ENCODE results near the gene RUBCN.
"Not testable (repeated sequence)": the region's sequence is repeated elsewhere in the genome, so short reads cannot be mapped to it uniquely, and the experiment has no call there.

RUBCN gene

DNA sequence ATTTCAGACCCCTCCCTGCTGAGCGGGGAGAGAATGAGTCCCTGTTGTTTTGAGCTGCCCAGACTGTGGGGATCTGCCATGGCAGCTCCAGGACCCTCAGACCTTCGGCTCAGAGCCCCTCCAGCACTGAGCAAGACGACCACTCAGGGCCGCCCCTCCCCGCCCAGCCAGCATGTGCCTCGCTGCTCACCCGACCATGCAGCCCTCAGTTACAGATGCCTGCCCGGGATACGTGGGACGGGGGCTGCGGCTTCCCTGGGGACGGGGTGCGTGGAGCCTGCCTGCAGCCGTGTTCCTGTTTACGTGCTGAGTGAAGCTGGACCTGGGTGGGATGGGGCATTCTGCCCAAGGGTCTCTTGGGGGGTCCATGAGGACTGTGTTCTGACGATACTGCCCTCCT is 77.0 kb downstream of the RUBCN start:
- DNase-seq: not testable (repeated sequence)

DNA sequence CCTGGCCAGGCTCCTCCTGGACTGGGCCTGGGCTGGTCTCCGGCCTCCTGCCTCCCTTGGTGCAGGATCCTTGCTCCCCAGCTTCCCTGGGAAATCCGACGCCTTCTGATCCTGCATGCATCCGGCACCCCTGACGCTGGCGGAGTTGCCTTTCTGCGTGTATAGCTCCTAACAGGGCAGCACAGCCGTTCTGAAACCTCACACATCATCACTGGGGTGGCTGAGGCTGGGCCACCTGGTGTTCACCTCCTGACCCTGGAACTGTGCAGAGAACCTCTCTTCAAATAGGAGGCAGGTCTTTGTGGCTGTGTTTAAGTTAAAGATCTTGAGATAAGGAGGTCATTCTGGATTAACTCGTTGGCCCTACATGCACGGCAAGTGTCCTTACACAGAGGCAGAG is 77.6 kb downstream of the RUBCN start:
- not testable (repeated sequence) for DNase-seq

DNA sequence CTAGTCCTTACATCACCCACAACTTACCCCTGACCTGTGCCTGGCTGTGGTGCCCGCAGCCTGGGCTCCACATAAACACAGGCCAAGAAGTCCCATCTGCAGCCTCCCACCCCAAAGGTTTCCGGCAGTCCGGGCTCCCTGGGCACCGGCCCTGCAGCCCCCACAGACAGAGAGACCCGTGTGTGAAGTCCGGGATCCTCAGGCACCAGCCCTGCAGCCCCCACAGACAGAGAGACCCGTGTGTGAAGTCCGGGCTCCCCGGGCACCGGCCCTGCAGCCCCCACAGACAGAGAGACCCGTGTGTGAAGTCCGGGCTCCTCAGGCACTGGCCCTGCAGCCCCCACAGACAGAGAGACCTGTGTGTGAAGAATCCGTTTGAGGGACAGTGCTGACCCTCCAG is 78.0 kb downstream of the RUBCN start:
- DNase-seq: not testable (repeated sequence)

DNA sequence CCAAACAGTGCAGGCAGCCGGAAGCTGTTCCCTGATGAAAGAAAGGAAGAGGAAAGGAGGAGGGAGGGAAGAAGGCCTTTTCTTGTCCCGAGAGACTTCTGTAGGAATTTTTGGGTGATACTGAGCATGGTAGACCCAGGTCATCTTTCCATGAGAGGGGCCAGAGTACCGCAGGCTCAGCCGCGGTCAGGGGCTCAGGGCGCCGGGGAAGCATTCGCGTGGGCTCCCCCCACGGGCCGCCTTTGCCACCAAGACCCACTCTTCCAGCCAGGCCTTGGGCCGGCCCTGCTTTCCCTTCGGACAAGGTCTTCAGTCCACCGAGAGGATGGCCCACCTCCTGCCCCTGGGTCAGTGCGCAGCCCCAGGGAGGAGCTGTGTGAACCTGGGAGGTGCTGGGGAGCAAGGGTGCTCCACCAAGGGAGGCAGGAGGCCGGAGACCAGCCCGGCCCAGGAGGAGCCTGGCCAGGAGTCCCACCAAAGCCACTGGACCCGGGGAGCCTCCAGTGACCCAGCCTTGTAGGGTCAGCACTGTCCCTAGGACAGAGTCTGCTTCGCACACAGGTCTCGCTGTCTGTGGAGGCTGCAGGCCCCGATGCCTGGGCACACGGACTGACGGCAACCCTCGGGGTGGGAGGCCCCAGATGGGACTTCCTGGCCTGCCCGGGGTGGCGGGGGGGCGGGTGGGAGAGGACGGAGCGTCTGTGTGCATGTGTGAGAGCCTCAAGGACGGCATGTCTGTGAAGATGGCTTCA is 79.0 kb downstream of the RUBCN start:
- DNase-seq: not testable (repeated sequence)

DNA sequence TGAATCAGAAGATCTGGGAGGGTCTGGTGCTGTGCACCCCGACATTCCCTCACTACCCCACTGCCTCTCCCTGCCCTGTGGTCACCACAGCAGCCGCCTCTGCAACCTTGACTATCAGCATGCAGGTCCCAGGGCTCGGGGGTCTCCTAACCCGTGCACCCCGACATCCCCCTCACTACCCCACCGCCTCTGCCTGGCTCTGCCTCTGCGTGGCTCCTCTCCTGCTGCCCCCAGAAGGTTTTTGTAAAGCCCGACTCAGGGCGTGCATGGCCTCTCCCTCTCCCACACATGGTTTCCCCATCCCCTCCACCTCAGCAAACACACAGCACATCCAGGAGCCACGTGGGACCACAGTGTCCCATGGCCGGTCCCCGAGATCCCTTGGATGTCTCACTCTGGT is 79.7 kb downstream of the RUBCN start:
- DNase-seq: not testable (repeated sequence)

DNA sequence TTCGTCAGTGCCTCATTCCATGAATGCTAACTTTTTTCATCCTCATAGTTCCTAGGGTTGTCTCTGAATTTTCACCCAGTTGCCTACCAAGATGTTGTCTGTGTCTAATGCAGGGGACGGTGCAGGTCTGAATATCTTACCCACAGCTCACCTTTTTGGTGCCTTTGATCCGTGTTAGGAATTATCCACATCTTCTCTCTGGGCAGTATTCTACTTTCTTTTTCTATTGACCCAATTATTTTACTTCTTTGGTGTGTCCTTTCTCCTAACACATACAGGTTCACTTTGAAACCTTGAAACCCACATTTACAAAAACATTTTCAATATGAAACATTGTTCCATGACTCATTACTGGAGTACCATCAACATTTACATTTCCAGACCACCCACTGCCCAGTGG is 80.6 kb downstream of the RUBCN start:
- not testable (repeated sequence) for DNase-seq

DNA sequence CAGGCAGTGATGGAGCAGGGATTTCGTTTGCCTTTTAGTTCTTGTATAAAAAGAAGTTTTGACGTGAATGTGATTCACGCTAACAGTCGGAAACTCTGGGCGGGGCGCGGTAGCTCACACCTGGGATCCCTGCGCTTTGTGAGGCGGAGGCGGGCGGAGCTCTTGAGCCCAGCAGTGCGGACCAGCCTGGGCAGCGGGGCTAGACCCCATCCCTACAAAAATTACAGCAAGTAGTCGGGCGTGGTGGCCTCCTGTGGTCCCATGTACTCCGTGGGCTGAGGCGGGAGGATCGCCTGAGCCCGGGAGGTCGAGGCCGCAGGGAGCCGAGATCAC is 81.7 kb downstream of the RUBCN start:
- not testable (repeated sequence) for DNase-seq

DNA sequence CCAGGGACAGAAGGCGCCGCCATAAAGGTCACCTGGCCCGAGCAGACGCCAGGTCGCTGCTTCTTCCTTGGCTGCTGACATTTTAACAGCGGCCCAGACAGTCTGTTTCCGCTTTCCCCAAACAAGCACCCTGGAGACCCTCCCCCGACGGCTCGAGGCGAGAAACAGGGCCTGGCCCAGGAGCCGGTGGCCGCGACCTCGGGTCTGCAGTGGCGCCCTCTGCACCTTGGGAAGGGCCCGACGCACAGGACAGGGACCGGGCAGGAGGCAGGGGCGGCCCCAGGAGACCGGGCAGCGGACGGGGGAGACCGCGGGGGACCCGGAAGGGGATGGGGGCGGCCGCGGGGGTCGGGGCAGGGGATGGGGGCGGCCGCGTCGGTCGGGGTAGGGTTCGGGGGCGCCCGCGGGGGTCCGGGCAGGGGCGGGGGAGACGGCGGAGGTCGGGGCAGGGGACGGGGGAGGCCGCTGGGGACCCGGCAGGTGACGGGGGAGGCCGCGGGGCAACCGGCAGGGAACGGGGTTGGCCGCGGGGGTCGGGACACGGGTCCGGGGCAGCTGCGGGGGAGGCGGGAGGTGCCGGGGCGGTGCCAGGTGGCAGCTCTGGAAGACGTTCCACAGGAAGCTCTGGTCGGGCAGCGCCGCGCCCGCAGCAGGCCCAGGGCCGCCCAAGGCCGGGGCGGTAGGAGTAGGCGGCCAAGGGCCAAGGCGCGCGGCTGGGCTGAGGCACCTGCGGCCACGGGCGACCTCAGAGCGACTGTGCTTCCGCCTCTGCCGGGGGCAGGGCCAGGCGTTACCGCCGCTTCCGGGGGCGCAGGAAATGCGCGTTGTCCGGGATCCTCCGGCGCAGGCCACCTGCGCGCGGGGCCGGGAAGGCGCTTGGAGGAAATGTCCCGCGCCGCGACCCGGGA is 82.4 kb downstream of the RUBCN start:
- not testable (repeated sequence) for DNase-seq

DNA sequence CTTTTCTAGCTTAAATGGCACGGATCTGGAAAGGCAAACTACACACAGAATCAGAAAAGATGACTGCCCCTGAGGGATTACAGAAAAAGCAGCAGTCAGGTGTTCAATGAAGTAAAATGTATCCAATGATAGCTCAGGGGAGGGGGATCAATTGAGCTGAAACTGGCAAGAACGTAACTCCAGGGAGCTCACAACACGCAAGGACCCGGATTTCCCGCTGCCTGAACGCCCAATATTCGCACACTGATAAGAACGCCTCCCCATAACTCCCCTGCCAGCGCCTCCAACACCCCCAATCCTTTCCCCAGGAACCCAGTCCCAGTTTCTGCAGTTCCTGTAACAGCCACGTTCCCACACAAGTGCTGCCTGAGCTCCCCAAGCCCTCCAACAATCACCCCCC is 83.8 kb downstream of the RUBCN start:
- not testable (repeated sequence) for DNase-seq

DNA sequence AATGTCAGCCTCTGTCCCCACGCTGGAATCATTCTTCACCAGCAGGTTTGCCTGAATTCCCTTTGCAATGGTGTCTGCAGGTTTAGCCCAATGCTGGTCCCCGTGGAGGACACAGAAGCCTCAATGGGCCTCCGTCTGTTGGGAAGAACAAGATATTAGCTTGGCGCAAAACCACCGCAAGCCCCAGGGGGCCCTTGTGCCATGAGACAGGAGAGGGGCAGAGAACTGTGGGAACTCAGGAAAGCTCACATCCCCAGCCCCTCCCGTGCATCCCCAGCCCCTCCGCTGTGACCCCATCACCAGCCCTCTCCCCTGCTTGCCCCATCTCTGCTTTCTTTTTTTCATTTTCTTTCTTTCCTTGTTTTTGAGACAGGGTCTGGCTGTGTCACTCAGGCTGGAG is 89.1 kb downstream of the RUBCN start:
- DNase-seq: not testable (repeated sequence)

DNA sequence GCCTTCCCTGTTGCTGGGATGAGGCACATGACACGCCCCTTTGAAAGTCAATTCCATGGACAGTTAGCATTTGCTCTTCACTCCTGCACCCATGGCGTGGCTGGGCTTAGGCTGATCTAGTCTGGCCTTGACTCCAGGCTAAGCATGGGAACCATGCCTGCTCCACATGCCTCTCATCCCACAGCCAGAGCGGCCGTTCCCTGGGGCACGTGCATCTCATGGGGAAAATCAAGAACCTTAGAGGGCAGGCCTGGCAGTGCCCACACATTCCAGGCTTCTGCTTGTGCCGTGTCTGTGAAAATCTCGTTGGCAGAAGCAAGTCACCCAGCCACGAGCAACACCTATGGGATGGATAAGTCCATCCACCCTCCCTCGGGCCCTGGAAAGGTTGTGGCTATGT is 89.5 kb downstream of the RUBCN start:
- not testable (repeated sequence) for DNase-seq

DNA sequence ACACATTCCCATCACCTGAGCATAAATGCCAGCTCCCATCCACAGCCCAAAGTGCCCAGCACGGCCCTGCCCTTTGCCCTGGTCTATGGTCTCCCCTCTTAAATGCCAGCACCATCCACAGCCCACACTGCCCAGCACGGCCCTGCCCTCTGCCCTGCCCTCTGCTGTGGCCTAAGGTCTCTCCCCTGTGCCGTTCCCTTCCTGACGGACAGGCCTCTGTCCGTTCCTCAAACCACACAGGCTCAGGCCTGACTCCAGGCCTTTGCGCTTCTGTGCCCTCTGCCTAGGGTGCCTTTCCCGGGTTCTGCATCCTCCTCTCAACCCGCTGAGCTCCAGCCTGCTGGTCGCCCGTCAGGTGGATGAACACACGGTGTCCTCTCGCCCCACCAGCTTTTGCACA is 90.4 kb downstream of the RUBCN start:
- not testable (repeated sequence) for DNase-seq

DNA sequence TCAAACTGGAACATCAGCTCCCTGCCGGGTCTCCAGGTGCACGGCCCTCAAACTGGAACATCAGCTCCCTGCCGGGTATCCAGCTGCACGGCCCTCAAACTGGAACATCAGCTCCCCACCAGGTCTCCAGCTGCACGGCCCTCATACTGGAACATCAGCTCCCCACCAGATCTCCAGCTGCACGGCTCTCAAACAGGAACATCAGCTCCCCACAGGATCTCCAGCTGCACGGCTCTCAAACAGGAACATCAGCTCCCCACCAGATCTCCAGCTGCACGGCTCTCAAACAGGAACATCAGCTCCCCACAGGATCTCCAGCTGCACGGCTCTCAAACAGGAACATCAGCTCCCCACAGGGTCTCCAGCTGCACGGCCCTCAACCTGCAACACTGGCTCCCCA is 99.1 kb downstream of the RUBCN start:
- not testable (repeated sequence) for DNase-seq

DNA sequence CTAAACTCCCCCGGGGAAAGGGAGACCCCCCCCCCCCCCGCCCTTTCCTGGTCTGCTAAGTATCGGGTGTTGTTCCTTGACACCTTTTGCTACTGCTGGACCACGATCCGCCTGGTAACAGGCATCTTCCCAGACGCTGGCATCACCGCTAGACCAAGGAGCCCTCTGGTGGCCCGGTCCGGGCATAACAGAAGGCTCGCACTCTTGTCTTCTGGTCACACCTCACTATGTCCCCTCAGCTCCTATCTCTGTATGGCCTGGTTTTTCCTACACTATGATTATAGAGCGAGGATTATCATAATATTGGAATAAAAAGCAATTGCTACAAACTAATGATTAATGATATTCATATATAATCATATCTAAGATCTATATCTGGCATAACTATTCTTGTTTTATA is 104.7 kb downstream of the RUBCN start:
- DNase-seq: not testable (repeated sequence)

DNA sequence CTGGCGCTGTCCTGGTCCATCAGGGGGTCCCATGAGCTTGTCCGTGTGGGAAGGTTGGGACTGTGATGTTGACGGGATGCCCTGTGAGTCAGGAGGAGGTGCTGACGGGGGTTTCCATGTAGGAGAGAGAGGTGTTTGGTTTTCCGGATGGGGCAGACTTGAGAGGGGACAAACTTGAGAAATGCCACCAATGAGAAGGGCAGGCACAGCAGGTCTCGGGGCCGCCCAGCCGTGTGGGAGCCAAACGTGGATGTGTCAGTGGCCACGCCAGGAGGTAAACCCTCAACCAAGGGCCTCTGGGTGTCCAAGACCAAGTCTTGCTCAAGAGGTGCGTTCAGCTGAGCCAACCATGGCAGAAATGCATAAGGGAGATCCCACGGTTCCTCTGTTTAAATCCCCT is 105.9 kb downstream of the RUBCN start:
- not testable (repeated sequence) for DNase-seq

DNA sequence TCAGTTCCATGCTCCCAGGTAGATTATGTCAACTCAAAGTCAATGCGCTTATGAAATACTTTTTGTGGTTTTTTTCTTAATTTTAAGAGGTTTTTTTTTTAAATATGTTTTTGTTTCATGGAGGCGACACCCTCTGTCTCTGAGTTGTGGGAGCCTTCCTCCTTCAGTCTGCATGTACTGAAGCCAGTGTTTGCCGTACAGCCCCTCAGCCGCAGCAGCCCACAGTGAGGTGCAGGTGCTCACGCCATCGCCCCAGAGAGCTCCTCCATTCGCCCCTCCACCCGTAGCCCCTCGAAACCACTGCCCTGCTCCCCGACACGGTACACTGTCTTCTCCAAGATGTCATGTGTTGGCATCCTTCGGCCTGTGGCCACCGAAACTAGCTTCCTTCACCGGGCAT is 107.4 kb downstream of the RUBCN start:
- not testable (repeated sequence) for DNase-seq

DNA sequence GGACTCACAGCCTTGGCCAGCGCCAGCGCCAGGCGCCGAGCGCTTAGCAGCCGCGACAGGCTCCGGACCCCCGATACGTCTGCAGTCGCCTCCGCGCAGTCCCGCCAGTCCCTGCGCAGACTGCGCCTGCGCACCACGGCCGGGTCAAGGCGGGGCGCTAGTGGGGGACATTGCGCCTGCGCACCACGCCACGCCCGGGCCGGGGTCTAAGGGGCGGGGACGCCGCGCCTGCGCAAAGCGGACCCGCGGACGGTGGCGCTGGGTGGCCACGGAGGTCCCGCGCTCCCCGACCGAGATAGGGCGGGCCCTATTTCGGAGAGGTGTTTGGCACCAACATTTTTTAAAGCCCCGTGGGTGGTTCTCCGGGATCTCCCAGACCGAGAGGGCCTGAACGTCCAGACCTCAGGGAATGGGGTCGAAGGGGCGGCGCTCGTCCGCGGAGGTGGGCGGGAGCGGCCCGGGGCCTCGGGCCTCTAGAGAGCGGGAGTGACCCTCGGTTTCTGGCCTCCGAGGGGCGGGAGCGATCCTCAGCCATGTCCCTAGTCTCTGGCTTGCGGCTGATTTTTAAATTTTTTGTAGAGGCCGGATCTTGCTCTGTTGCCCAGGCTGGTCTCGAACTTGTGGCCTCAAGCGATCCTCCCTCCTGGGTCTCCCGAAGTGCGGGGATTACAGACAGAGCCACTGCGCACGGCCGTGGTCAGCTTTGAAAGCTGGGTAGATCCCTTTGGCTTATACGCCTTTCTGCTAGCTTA is 108.8 kb downstream of the RUBCN start:
- DNase-seq: not testable (repeated sequence)

DNA sequence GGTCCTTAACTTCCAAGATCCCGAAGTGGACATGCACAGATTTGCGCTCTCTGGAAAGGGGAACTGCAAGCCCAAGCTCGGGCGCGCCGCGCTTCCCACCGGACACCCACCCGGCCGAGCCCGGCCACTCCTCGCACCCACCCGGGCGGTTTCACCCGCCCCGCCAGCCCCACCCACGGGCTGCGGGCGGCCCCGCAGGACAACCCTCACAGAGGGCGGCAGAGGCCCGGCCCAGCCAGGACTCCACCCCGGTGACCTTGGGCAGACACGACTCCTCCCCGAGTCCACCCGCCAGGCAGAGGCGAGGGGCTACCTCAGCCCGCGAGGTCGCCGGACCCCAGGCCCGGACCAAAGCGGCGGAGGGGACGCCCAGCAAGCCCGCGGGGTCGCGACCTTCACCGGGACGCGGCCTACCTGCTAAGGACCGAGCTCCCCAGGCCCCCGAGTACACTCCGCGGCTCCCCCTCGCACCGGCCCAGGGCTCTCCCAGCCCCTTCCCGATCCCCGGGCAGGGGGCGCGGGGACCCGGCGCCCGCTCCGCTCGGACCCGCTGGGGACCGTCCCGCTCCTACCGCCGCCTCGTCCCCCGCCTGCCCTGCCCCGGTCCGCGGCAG is 109.4 kb downstream of the RUBCN start:
- not testable (repeated sequence) for DNase-seq

DNA sequence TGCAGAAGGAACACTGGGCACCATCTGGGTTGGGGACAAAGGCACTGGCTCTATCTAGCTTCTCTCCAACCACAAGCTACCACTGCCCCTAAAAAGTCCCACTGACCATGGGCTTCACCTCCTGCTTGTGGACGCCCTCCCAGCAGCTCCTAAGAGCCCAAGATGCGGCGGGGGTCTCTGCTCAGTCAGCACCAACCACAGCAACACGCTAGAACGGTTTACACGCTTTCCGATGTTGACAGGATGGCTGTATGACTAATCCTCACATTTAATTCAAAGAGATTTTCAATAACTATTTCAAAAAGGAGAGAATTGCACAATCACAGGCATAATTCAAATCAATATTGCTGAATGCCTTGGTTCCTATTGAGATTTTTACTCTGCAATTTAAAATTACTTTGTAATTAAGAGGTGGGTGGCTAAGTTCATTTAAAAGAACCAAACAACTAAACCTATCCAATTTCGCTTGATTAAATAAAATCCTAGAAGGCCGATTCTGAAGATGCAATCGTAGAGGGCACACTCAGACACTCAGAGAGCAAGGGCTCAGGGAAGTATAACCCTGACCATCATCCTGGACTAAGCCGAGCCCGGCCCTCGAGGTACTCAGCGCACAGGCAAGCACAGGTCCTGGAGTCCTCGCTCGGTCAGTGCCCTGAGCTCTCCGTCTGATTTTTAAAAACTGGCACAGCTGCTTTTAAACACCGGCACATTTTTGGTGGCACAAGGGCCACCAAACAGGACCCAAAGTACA is 110.1 kb downstream of the RUBCN start:
- DNase-seq: not testable (repeated sequence)

DNA sequence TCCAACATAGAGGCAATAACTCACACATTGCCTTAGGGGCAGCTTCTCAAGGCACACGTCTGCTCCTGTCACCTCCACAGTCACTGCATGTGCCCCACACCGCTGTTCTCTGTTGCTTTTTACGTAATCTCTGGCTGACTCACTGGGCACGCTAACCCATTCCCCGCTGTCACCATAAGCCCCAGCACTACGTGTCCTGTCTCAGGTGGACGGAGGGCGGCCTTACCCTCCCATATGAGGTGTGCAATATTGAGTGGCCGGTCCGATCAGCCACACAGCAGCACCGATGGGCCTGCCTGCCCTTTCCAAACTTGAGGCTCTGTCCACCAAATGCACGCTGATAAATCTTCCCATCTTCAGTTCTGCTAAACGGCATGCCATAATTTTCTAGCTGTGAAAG is 115.2 kb downstream of the RUBCN start:
- DNase-seq: not testable (repeated sequence)
